GM21423 (cell line): ENCODE results near the gene UPK3BL1.
A peak's percentile ranks its signal among the peaks of the same experiment; 100 is the strongest.

Experiments used
- ATAC-seq: cut with Tn5 transposase; IDR thresholded peaks from one replicate; pipeline ENCODE4 v1.9.1; 2021; ENCODE audit warnings: mild to moderate bottlenecking, moderate library complexity; ENCODE audit not compliant: unreplicated experiment

UPK3BL1 gene

DNA sequence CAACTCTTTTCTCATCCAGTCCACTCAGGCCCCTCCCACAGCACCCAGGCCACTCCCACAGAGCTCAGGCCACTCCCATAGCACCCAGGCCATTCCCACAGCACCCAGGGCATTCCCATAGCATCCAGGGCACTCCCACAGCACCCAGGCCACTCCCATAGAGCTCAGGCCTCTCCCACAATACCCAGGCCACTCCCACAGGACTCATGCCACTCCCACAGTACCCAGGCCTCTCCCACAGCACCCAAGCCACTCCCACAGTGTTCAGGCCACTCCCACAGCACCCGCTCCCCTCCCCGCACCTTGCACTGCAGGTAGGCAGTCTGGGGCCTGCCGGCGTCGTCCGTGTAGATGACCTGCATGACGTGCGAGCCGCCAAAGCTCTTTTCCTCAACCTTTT is 52.7 kb downstream of the UPK3BL1 start:
- ATAC-seq = peak; percentile 23
